ENCODE data around the gene TACC2.

The TACC2 gene

GRCh38 chr10:122285506-122286444, 296.8 kb downstream of the TACC2 start:
- TF ChIP-seq FOXP2 (optimal IDR thresholded peaks at IDR 0.05; ENCODE audit: borderline replicate concordance, extremely low read depth, extremely low read length, insufficient read depth) = no peak
- TF ChIP-seq POLR2AphosphoS5 (IDR thresholded peaks at IDR 0.05; ENCODE audit: low read depth, low read length) = no peak
- no peak for TF ChIP-seq SIN3A (IDR thresholded peaks at IDR 0.05; ENCODE audit: borderline replicate concordance, insufficient read depth, low read length)
- no peak for TF ChIP-seq TAF1 (IDR thresholded peaks at IDR 0.05; ENCODE audit: borderline replicate concordance, insufficient read depth, low read length)
- TF ChIP-seq, protein P1, sequence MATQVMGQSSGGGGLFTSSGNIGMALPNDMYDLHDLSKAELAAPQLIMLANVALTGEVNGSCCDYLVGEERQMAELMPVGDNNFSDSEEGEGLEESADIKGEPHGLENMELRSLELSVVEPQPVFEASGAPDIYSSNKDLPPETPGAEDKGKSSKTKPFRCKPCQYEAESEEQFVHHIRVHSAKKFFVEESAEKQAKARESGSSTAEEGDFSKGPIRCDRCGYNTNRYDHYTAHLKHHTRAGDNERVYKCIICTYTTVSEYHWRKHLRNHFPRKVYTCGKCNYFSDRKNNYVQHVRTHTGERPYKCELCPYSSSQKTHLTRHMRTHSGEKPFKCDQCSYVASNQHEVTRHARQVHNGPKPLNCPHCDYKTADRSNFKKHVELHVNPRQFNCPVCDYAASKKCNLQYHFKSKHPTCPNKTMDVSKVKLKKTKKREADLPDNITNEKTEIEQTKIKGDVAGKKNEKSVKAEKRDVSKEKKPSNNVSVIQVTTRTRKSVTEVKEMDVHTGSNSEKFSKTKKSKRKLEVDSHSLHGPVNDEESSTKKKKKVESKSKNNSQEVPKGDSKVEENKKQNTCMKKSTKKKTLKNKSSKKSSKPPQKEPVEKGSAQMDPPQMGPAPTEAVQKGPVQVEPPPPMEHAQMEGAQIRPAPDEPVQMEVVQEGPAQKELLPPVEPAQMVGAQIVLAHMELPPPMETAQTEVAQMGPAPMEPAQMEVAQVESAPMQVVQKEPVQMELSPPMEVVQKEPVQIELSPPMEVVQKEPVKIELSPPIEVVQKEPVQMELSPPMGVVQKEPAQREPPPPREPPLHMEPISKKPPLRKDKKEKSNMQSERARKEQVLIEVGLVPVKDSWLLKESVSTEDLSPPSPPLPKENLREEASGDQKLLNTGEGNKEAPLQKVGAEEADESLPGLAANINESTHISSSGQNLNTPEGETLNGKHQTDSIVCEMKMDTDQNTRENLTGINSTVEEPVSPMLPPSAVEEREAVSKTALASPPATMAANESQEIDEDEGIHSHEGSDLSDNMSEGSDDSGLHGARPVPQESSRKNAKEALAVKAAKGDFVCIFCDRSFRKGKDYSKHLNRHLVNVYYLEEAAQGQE (IDR thresholded peaks at IDR 0.05; ENCODE audit: insufficient read depth in 1 of 2, low read depth in 2 of 2, low read length in 2 of 2) = no peak

GRCh38 chr10:122286867-122287266, 297.9 kb downstream of the TACC2 start:
- TF ChIP-seq, protein P1 (IDR thresholded peaks at IDR 0.05; ENCODE audit: insufficient read depth in 1 of 2, low read depth in 2 of 2, low read length in 2 of 2) = no peak
- TF ChIP-seq FOXP2 (optimal IDR thresholded peaks at IDR 0.05; ENCODE audit: borderline replicate concordance, extremely low read depth, extremely low read length, insufficient read depth) = peak; percentile 24

- TF ChIP-seq SIN3A (IDR thresholded peaks at IDR 0.05; ENCODE audit: borderline replicate concordance, insufficient read depth, low read length) (no peak), TAF1 (IDR thresholded peaks at IDR 0.05; ENCODE audit: borderline replicate concordance, insufficient read depth, low read length) (no peak), POLR2AphosphoS5 (IDR thresholded peaks at IDR 0.05; ENCODE audit: low read depth, low read length) (no peak), FOXP2 (optimal IDR thresholded peaks at IDR 0.05; ENCODE audit: borderline replicate concordance, extremely low read depth, extremely low read length, insufficient read depth) (no peak)
- TF ChIP-seq, protein P1 (IDR thresholded peaks at IDR 0.05; ENCODE audit: insufficient read depth in 1 of 2, low read depth in 2 of 2, low read length in 2 of 2) = no peak
Measured at GRCh38 chr10:122287570-122287969, 298.6 kb downstream of the TACC2 start.

DNA sequence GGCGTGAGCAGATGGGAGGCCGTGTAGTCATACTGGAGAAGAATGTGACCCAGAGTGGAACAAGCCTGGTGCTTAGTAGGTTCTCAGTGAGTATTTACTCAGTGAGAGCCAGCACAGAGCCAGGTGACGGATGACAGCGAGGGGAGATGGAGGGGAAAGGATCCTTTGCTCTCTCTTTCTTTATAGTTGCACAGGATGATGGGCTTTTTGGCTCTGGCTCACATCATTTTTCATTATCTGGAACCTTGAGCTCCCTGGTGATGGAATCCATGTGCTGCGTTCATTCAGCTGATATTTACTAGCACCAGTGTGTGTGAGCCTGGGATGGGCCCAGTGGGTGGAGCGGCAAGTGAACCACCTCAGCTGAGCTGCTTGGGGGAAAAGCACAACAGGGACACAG, 299.3 kb downstream of the TACC2 start:
- TF ChIP-seq, protein P1 (IDR thresholded peaks at IDR 0.05; ENCODE audit: insufficient read depth in 1 of 2, low read depth in 2 of 2, low read length in 2 of 2) = no peak
- no peak for TF ChIP-seq TAF1 (IDR thresholded peaks at IDR 0.05; ENCODE audit: borderline replicate concordance, insufficient read depth, low read length)

DNA sequence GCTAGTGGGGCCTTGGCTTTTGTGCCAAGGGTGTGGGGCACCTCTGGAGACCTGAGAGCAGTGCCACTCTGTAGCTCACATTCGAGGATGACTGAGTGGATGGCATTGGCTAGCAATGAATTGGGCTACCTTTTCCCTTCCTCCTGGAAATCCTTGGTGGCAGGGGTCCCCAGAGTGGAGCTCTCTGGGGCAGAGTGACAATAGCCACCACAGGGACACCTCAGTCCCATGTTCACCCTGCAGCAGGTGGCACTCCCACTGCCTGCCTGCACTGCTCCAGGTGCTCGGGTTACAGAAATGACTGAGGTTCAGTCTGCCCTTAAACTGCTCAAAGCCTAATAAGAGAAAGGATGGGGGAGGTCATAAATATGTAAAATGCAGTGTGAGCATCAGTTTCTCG, 300.0 kb downstream of the TACC2 start:
- TF ChIP-seq TAF1 (IDR thresholded peaks at IDR 0.05; ENCODE audit: borderline replicate concordance, insufficient read depth, low read length) (no peak), SIN3A (IDR thresholded peaks at IDR 0.05; ENCODE audit: borderline replicate concordance, insufficient read depth, low read length) (no peak), POLR2AphosphoS5 (IDR thresholded peaks at IDR 0.05; ENCODE audit: low read depth, low read length) (no peak), FOXP2 (optimal IDR thresholded peaks at IDR 0.05; ENCODE audit: borderline replicate concordance, extremely low read depth, extremely low read length, insufficient read depth) (no peak)
- TF ChIP-seq, protein P1 (IDR thresholded peaks at IDR 0.05; ENCODE audit: insufficient read depth in 1 of 2, low read depth in 2 of 2, low read length in 2 of 2) = no peak

Measured in PFSK-1 (cell line).